Left ventricle myocardium inferior (tissue), 1 donor: Measurements from ENCODE around the gene LENEP. TPM values are rescaled to one million over a fixed set of nuclear protein-coding genes. Genes with fewer than 3 reads are reported as not detected.
"Not testable (repeated sequence)": the region's sequence is repeated elsewhere in the genome, so short reads cannot be mapped to it uniquely, and the experiment has no call there.

Experiments
- DNase-seq: peaks from one replicate; pipeline ENCODE4 v3.0.0-alpha.2; 2020
- H3K27ac ChIP-seq: fragments of 200-600 bp; replicated peaks from 2 replicates; pipeline ENCODE4 v1.8.0; 2021
- H3K27me3 ChIP-seq: fragments of 200-600 bp; 2 replicates; pipeline ENCODE4 v1.8.0; 2021; ENCODE audit warnings: low read depth
- H3K36me3 ChIP-seq: fragments of 200-600 bp; 2 replicates; pipeline ENCODE4 v1.8.0; 2021
- H3K4me1 ChIP-seq: fragments of 200-600 bp; 2 replicates; pipeline ENCODE4 v1.8.0; 2021
- H3K4me3 ChIP-seq: fragments of 200-600 bp; 2 replicates; pipeline ENCODE4 v1.8.0; 2021; ENCODE audit warnings: mild to moderate bottlenecking, moderate library complexity
- H3K9me3 ChIP-seq: fragments of 200-600 bp; replicated peaks from 2 replicates; pipeline ENCODE4 v1.8.0; 2021
- intact Hi-C: fragments of 100-400 bp; cut with micrococcal nuclease; formaldehyde crosslinking; loops from one replicate; pipeline ENCODE4 v1.11.0; 2022
- total RNA-seq: library from RNA; stranded (reverse); fragmentation: NEBNext Ultra II Directional; extraction: Animal tissue kit (Norgen Biotek cat#: 25700); gene quantifications from one replicate; pipeline ENCODE4 v1.2.1, GENCODE V29; 2021
- TF ChIP-seq, protein P1 (sequence below): fragments of 200-600 bp; IDR thresholded peaks from 2 replicates; pipeline ENCODE4 v1.8.0; 2021; ENCODE audit warnings: antibody characterized with exemption, mild to moderate bottlenecking, borderline replicate concordance
- donor health status: DM: no; HTN: yes; CAD: no; lungs with severe emphysema.

The LENEP gene
- total RNA-seq, 1 donor from 2014 or later = not detected

DNA sequence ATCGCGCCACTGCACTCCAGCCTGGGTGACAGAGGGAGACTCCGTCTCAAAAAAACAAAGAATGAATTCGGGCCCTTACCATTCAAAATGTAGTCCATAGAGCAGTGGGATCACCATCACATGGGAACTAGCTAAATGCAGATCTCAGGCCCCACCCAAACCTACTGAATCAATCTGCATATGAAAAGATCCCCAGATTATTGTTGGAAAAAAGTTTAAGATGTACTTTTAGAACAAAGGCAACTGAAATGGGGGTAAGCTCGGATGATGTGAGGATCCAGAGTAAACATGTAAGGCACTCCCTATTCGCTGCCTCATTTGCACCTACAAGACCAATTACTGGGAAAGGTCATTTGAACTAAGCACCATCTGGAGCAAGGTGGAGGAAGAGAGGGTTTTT lies 11.0 kb upstream of the LENEP start:
- peaks cover 24% of the 10 kb centered on the region for H3K4me1 ChIP-seq
- intact Hi-C loops = no loop called here
- peaks cover 15% of the 10 kb centered on the region for H3K36me3 ChIP-seq
- no peaks in the 10 kb centered on the region for H3K27me3 ChIP-seq
- peak overlapping the region; percentile 86 for H3K4me3 ChIP-seq
- DNase-seq = no peak
- peak overlapping the region; percentile 83 for H3K27ac ChIP-seq
- TF ChIP-seq, protein P1, sequence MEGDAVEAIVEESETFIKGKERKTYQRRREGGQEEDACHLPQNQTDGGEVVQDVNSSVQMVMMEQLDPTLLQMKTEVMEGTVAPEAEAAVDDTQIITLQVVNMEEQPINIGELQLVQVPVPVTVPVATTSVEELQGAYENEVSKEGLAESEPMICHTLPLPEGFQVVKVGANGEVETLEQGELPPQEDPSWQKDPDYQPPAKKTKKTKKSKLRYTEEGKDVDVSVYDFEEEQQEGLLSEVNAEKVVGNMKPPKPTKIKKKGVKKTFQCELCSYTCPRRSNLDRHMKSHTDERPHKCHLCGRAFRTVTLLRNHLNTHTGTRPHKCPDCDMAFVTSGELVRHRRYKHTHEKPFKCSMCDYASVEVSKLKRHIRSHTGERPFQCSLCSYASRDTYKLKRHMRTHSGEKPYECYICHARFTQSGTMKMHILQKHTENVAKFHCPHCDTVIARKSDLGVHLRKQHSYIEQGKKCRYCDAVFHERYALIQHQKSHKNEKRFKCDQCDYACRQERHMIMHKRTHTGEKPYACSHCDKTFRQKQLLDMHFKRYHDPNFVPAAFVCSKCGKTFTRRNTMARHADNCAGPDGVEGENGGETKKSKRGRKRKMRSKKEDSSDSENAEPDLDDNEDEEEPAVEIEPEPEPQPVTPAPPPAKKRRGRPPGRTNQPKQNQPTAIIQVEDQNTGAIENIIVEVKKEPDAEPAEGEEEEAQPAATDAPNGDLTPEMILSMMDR = no peak
- no peaks in the 10 kb centered on the region for H3K9me3 ChIP-seq

DNA sequence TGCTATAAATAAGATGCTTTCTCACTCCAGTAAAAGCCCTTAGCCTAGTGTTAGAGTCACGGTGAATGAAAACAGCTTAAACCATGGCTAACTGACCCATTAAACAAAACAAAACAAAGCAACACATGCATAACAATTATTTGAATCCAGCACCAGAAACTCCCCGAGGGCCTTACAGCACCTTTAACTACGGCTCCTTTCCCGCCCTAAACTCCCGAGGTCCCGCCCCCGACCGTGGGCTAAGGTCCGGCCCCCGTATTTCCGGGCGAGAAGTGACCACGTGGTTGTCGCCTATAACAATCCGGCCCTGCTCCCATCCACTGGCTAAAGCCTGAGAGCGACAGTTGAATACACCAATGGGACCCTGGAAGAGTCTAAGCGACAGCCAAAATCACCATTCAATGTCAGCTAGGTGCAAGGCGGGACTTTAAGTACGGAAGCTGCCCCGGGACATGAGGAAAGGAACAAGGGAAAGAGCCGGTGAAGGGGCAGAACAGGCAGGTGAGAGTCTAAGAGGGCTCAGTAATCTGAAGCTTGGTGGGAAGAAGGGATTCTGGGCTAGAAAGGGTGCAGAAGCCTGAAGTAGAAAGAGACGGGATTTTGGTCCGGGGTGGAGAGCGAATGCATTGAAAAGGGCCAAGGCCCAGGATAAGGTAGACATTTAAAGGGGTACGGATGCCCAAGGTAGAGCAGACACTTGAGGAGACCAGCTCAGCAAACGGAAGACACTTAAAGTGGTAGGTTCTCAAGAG lies 10.3 kb upstream of the LENEP start, which contains the start of gene FLAD1:
Gene FLAD1 (plus strand): TSS at position 448 of the 752 bp plus-strand sequence. CDS start 351 bp downstream, outside the sequence.
- peak; percentile 93 for DNase-seq
- Histone ChIP-seq H3K27ac (peak within 1 kb of the TSS; percentile 83), H3K4me1 (peaks cover 24% of the 10 kb centered on the region), H3K27me3 (no peaks in the 10 kb centered on the region), H3K36me3 (peaks cover 20% of the 10 kb centered on the region), H3K9me3 (no peaks in the 10 kb centered on the region), H3K4me3 (peak within 1 kb of the TSS; percentile 86)
- TF ChIP-seq, protein P1 = no peak
- intact Hi-C loops = no loop called here

DNA sequence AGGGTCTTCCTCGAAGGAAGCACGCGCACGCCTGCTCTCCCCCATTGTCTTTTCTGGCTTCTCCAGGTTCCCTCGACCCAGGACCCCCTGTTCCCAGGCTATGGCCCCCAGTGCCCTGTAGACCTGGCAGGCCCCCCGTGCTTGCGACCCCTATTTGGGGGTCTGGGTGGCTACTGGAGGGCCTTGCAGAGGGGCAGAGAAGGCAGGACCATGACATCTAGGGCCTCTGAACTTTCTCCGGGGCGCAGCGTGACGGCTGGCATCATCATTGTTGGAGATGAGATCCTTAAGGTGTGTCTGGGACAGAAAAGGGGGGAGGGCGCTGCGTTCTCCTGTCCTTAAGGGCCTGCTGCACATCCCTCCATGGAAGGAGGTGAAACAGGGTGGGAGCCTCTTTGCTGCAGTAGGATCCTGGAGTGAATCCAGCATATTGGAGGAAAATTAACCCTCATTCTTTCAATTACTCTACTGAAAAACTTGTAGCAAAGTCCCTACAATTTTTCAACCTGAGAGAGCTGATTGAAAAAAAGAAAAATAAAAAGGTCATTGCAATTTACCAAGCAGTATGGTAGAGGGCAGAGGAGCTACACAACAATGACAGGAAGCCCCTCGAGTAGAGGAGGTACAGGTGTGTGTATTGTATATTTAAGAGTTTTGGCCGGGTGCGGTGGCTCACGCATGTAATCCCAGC lies 9.5 kb upstream of the LENEP start:
- Histone ChIP-seq H3K4me1 (peaks cover 28% of the 10 kb centered on the region), H3K27ac (peak overlapping the region; percentile 83), H3K36me3 (peaks cover 24% of the 10 kb centered on the region), H3K9me3 (no peaks in the 10 kb centered on the region), H3K4me3 (peak overlapping the region; percentile 86), H3K27me3 (no peaks in the 10 kb centered on the region)
- DNase-seq = no peak
- intact Hi-C loops = no loop called here
- TF ChIP-seq, protein P1 = no peak

DNA sequence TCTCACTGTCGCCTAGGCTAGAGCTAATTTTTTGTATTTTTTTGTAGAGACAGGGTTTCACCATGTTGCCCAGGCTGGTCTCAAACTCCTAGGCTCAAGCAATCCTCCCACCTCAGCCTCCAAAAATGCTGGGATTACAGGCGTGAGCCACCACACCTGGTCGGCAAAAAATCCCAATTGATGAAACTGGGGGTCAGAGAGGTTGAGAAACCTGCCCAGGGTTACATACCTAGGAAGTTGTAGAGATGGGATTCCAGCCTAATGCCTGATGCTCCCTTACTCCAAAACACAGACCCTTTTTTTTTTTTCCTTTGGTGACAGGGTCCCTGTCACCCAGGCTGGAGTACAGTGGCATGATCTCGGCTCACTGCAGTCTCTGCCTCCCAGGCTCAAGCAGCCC lies 6.7 kb upstream of the LENEP start:
- H3K4me3 ChIP-seq, DNase-seq, H3K9me3 ChIP-seq, intact Hi-C loops, H3K27ac ChIP-seq, H3K27me3 ChIP-seq: not testable (repeated sequence)
- Histone ChIP-seq H3K36me3 (peaks cover 43% of the 10 kb centered on the region), H3K4me1 (peaks cover 35% of the 10 kb centered on the region)

DNA sequence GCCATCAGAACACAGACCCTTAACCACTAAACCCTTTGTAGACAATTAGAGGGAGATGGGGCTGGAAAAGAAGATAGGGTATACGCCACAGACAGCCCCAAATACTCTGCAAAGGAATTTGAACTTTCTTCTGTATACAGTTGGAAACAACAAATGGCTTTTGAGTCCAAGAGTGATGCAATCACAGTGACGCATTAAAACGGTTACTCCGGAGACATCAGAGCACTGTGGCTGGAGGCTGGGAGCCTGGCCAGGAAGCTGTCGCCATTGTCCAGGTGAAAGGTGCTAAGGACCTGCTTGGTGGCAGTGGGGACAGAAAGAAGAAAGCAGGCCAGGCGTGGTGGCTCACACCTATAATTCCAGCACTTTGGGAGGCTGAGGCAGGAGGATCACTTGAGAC lies 6.1 kb upstream of the LENEP start:
- no peaks in the 10 kb centered on the region for H3K9me3 ChIP-seq
- TF ChIP-seq, protein P1 = no peak
- DNase-seq = no peak
- H3K27ac ChIP-seq = no peak overlapping the region
- H3K4me1 ChIP-seq = peaks cover 34% of the 10 kb centered on the region
- H3K4me3 ChIP-seq = no peak overlapping the region
- intact Hi-C loops = no loop called here
- peaks cover 44% of the 10 kb centered on the region for H3K36me3 ChIP-seq
- no peaks in the 10 kb centered on the region for H3K27me3 ChIP-seq
